GM23338 (cell line): ENCODE measurements around the gene INPP5K. TPM values are rescaled to one million over a fixed set of nuclear protein-coding genes. Genes with fewer than 3 reads are reported as not detected.

Experiments used
- ATAC-seq: fragments of 200-7000 bp; cut with Tn5 transposase; 3 replicates; pipeline ENCODE4 v1.9.1; 2020
- DNase-seq: peaks from one replicate; pipeline ENCODE4 v3.0.0-alpha.2; 2015; ENCODE audit warnings: low spot score
- H2AFZ ChIP-seq: fragments of 200-600 bp; sonication (generic); 2 replicates; pipeline ENCODE4 v1.8.0; 2016; ENCODE audit warnings: antibody characterized with exemption, mild to moderate bottlenecking, moderate library complexity
- H3F3A ChIP-seq: fragments of 200-600 bp; sonication (generic); replicated peaks from 2 replicates; pipeline ENCODE4 v1.8.0; 2017; ENCODE audit warnings: antibody characterized with exemption, mixed run types, low read depth
- H3K27ac ChIP-seq: fragments of 200-600 bp; sonication (generic); 2 replicates; pipeline ENCODE4 v1.6.1; 2016; ENCODE audit warnings: low read depth
- H3K27me3 ChIP-seq: fragments of 200-600 bp; sonication (generic); 2 replicates; pipeline ENCODE4 v1.8.0; 2016; ENCODE audit warnings: mild to moderate bottlenecking, mixed run types, moderate library complexity; ENCODE audit not compliant: insufficient read depth
- H3K36me3 ChIP-seq: fragments of 200-600 bp; sonication (generic); 2 replicates; pipeline ENCODE4 v1.8.0; 2016; ENCODE audit warnings: mild to moderate bottlenecking; ENCODE audit not compliant: insufficient read depth
- H3K4me1 ChIP-seq: fragments of 200-600 bp; sonication (generic); 2 replicates; pipeline ENCODE4 v1.8.0; 2016; ENCODE audit warnings: mild to moderate bottlenecking, moderate library complexity; ENCODE audit not compliant: insufficient read depth
- H3K4me2 ChIP-seq: fragments of 200-600 bp; sonication (generic); 2 replicates; pipeline ENCODE4 v1.7.1; 2017; ENCODE audit warnings: mixed run types
- H3K4me3 ChIP-seq: fragments of 200-600 bp; sonication (generic); 2 replicates; pipeline ENCODE4 v1.6.1; 2016; ENCODE audit warnings: mixed run types
- H3K79me2 ChIP-seq: fragments of 200-600 bp; sonication (generic); replicated peaks from 2 replicates; pipeline ENCODE4 v1.8.0; 2017; ENCODE audit warnings: mild to moderate bottlenecking; ENCODE audit not compliant: insufficient read depth
- H3K9me2 ChIP-seq: fragments of 200-600 bp; sonication (generic); 2 replicates; pipeline ENCODE4 v1.8.0; 2017; ENCODE audit not compliant: insufficient read depth
- H4K20me1 ChIP-seq: fragments of 200-600 bp; sonication (generic); replicated peaks from 2 replicates; pipeline ENCODE4 v1.8.0; 2017; ENCODE audit warnings: mild to moderate bottlenecking; ENCODE audit not compliant: insufficient read depth
- H3K27ac Mint-ChIP-seq: 2 replicates; pipeline ENCODE4 v1.8.0; 2020; ENCODE audit warnings: inconsistent platforms, mild to moderate bottlenecking, moderate library complexity, mixed read lengths
- H3K27me3 Mint-ChIP-seq: 3 replicates; pipeline ENCODE4 v1.8.0; 2022; ENCODE audit warnings: low read depth, mild to moderate bottlenecking, moderate library complexity, mixed read lengths, inconsistent platforms; ENCODE audit not compliant: insufficient read depth, poor library complexity
- H3K36me3 Mint-ChIP-seq: 3 replicates; pipeline ENCODE4 v1.8.0; 2021; ENCODE audit warnings: low read depth, mild to moderate bottlenecking, inconsistent platforms, moderate library complexity, mixed read lengths
- H3K4me1 Mint-ChIP-seq: 3 replicates; pipeline ENCODE4 v1.8.0; 2020; ENCODE audit warnings: mild to moderate bottlenecking, inconsistent platforms, mixed read lengths
- H3K4me3 Mint-ChIP-seq: 3 replicates; pipeline ENCODE4 v1.8.0; 2021; ENCODE audit warnings: moderate library complexity, mild to moderate bottlenecking, inconsistent platforms, mixed read lengths
- H3K9me3 Mint-ChIP-seq: 3 replicates; pipeline ENCODE4 v1.8.0; 2020; ENCODE audit warnings: moderate library complexity, mild to moderate bottlenecking, inconsistent platforms, mixed read lengths
- CTCF ChIP-seq, 2 experiments: fragments of 200-600 bp in 1 of 2; sonication (generic) in 1 of 2; conservative IDR thresholded peaks; 2 replicates each; pipeline versions ENCODE4 v1.5.1 to v1.6.1; 2016 to 2017; ENCODE audit warnings: antibody characterized with exemption in 2 of 2, low read depth in 2 of 2, mild to moderate bottlenecking in 2 of 2, moderate library complexity in 1 of 2
- ETS1 ChIP-seq: IDR thresholded peaks from 2 replicates; pipeline ENCODE4 v1.6.1; 2016; ENCODE audit warnings: antibody characterized with exemption
- EZH2 ChIP-seq: fragments of 200-600 bp; sonication (generic); IDR thresholded peaks from one replicate; pipeline ENCODE4 v1.8.0; 2017; ENCODE audit warnings: antibody characterized with exemption, mild to moderate bottlenecking, low read depth; ENCODE audit not compliant: unreplicated experiment
- EZH2phosphoT487 ChIP-seq: fragments of 200-600 bp; sonication (generic); IDR thresholded peaks from one replicate; pipeline ENCODE4 v1.8.1; 2018; ENCODE audit warnings: antibody characterized with exemption; ENCODE audit not compliant: unreplicated experiment
- POLR2AphosphoS5 ChIP-seq: IDR thresholded peaks from 2 replicates; pipeline ENCODE4 v1.6.1; 2016; ENCODE audit warnings: antibody characterized with exemption, low read depth
- REST ChIP-seq: IDR thresholded peaks from one replicate; pipeline ENCODE4 v1.6.1; 2018; ENCODE audit warnings: antibody characterized with exemption; ENCODE audit not compliant: unreplicated experiment
- ZNF114 ChIP-seq: fragments of 250-450 bp; sonication (Bioruptor Pico); IDR thresholded peaks from 2 replicates; pipeline ENCODE4 v1.5.0; 2020; ENCODE audit warnings: mild to moderate bottlenecking, moderate library complexity
- polyA plus RNA-seq: library from polyadenylated mRNA; unstranded; fragments of >200 nt; fragmentation: Nextera tagmentation; extraction: Ambion mirVana; gene quantifications from 2 replicates; pipeline ENCODE4 v1.2.1, GENCODE V29; 2016
- total RNA-seq: library from RNA; depleted of rRNA; stranded (reverse); fragments of >200 nt; shearing (Covaris generic); gene quantifications from 2 replicates; pipeline ENCODE4 v1.2.3, GENCODE V29; 2014

Gene INPP5K
- total and polyA plus RNA-seq, 2 experiments from 2014 or later: 8.4 to 29.7 TPM

GRCh38 chr17:1484060-1484535 is 32.3 kb downstream of the INPP5K start:
- TF ChIP-seq EZH2phosphoT487: no peak
- peak in 1 of 2 experiments; percentile 16; a peak in 1 of 4 replicates for TF ChIP-seq CTCF (conservative IDR thresholded peaks at IDR 0.05; ENCODE audit: low read depth in 2 of 2)
- H3K27me3 ChIP-seq: peaks cover 30% of the 10 kb centered on the region
- H3K4me3 ChIP-seq: no peak overlapping the region
- H2AFZ ChIP-seq: no peak overlapping the region
- H3K36me3 Mint-ChIP-seq: peaks cover 26% of the 10 kb centered on the region
- no peaks in the 10 kb centered on the region; the same call in 1 of the 2 replicates for H4K20me1 ChIP-seq
- H3K4me2 ChIP-seq: peak overlapping the region; percentile 57; the same call in 1 of the 2 replicates
- no peak for ATAC-seq
- peak overlapping the region; percentile 63 for H3K4me3 Mint-ChIP-seq
- peak overlapping the region; percentile 46; the same call in 1 of the 2 replicates for H3K27ac Mint-ChIP-seq
- H3K79me2 ChIP-seq: 0 out of 2 replicates have a peak, but pooled peaks cover 2% of the 10 kb centered on the region
- peak; percentile 51 for DNase-seq
- H3K4me1 ChIP-seq: peaks cover 13% of the 10 kb centered on the region
- H3K36me3 ChIP-seq: no peaks in the 10 kb centered on the region
- no peaks in the 10 kb centered on the region for H3K9me2 ChIP-seq
- H3F3A ChIP-seq: peaks cover 30% of the 10 kb centered on the region
- peaks cover 42% of the 10 kb centered on the region for H3K27me3 Mint-ChIP-seq
- H3K27ac ChIP-seq: no peak overlapping the region
- H3K4me1 Mint-ChIP-seq: peaks cover 30% of the 10 kb centered on the region
- H3K9me3 Mint-ChIP-seq: no peaks in the 10 kb centered on the region; the same call in 2 of the 3 replicates

GRCh38 chr17:1482680-1483079 is 33.7 kb downstream of the INPP5K start:
- Mint-ChIP-seq H3K9me3 (no peaks in the 10 kb centered on the region; the same call in 2 of the 3 replicates), H3K4me1 (peaks cover 21% of the 10 kb centered on the region), H3K27me3 (peaks cover 34% of the 10 kb centered on the region), H3K36me3 (peaks cover 29% of the 10 kb centered on the region), H3K27ac (no peak overlapping the region), H3K4me3 (no peak overlapping the region)
- Histone ChIP-seq H3K79me2 (no peaks in the 10 kb centered on the region), H3K36me3 (no peaks in the 10 kb centered on the region), H3K9me2 (no peaks in the 10 kb centered on the region), H2AFZ (no peak overlapping the region), H3K4me3 (no peak overlapping the region), H4K20me1 (no peaks in the 10 kb centered on the region; the same call in 1 of the 2 replicates), H3K4me1 (peaks cover 7% of the 10 kb centered on the region; the same call in 1 of the 2 replicates), H3K4me2 (no peak overlapping the region), H3F3A (peaks cover 20% of the 10 kb centered on the region; the same call in 1 of the 2 replicates), H3K27me3 (peaks cover 19% of the 10 kb centered on the region), H3K27ac (no peak overlapping the region)
- TF ChIP-seq ETS1: no peak
- no peak for TF ChIP-seq POLR2AphosphoS5
- TF ChIP-seq EZH2phosphoT487: no peak
- TF ChIP-seq ZNF114 (CRISPR knock-in tag): no peak
- TF ChIP-seq EZH2: no peak
- TF ChIP-seq REST: no peak
- DNase-seq (peak; percentile 50), ATAC-seq (no peak)
